B cell (primary cell): Measurements from ENCODE around the gene TUBA1C. TPM values are rescaled to one million over a fixed set of nuclear protein-coding genes. Genes with fewer than 3 reads are reported as not detected.
A peak's percentile ranks its signal among the peaks of the same experiment; 100 is the strongest.

ENCODE experiments used
- ATAC-seq: fragments of 200-7000 bp; cut with Tn5 transposase; one replicate; pipeline ENCODE4 v1.10.0; 2021; ENCODE audit warnings: low read depth, mild to moderate bottlenecking, moderate number of reproducible peaks, moderate library complexity
- CTCF ChIA-PET: fragments of 350-600 bp; sonication (Branson Sonifier 250); formaldehyde crosslinking; loops from one replicate; lab custom pipeline; 2021; ENCODE audit warnings: antibody characterized with exemption, inconsistent platforms; lab: Charles Lee
- POLR2A ChIA-PET: fragments of 350-600 bp; sonication (Branson Sonifier 250); formaldehyde crosslinking; loops from one replicate; lab custom pipeline; 2021; ENCODE audit warnings: antibody characterized with exemption; lab: Charles Lee
- DNase-seq: peaks from one replicate; pipeline ENCODE4 v3.0.0; 2013
- H2AFZ ChIP-seq: 2 replicates; pipeline ENCODE4 v1.6.1; 2012; ENCODE audit warnings: mild to moderate bottlenecking, low read depth, low read length; ENCODE audit not compliant: insufficient read depth, poor library complexity, severe bottlenecking
- H3K27ac ChIP-seq, 2 donors: 1 replicate in 1 of 2; 2 replicates in 1 of 2; pipeline ENCODE4 v1.5.1; 2012 to 2013; ENCODE audit warnings: low read length in 2 of 2, mild to moderate bottlenecking in 2 of 2, moderate library complexity in 1 of 2
- H3K27me3 ChIP-seq, 4 experiments: fragments of 200-600 bp in 1 of 4; sonication (generic) in 1 of 4; replicated peaks in 1 of 4; 1 replicate in 2 of 4; 2 replicates in 2 of 4; pipeline versions ENCODE4 v1.6.1 to v1.7.0; 2013 to 2016; ENCODE audit warnings: low read length in 3 of 4, mild to moderate bottlenecking in 2 of 4, mixed read lengths in 1 of 4, moderate library complexity in 1 of 4; ENCODE audit not compliant: insufficient read depth in 4 of 4, control insufficient read depth in 3 of 4; ENCODE audit errors: control extremely low read depth in 1 of 4
- H3K36me3 ChIP-seq, 2 experiments: replicated peaks in 1 of 2; 1 replicate in 1 of 2; 2 replicates in 1 of 2; pipeline versions ENCODE4 v1.6.1 to v1.7.1; 2013; ENCODE audit warnings: low read length in 1 of 2; ENCODE audit not compliant: insufficient read depth in 2 of 2, control insufficient read depth in 1 of 2; ENCODE audit errors: control extremely low read depth in 1 of 2, extremely low read depth in 1 of 2
- H3K4me1 ChIP-seq, 2 donors: fragments of 200-600 bp in 1 of 2; sonication (generic) in 1 of 2; 1 replicate in 1 of 2; 2 replicates in 1 of 2; pipeline versions ENCODE4 v1.5.1 to v1.6.1; 2013 to 2017; ENCODE audit warnings: low read length in 2 of 2; ENCODE audit not compliant: control insufficient read depth in 2 of 2, insufficient read depth in 2 of 2
- H3K4me2 ChIP-seq: replicated peaks from 2 replicates; pipeline ENCODE3; 2012; ENCODE audit warnings: mild to moderate bottlenecking, low read depth, low read length; ENCODE audit not compliant: poor library complexity, severe bottlenecking
- H3K4me3 ChIP-seq, 5 experiments: fragments of 200-600 bp in 1 of 5; sonication (generic) in 1 of 5; 1 replicate in 3 of 5; 2 replicates in 2 of 5; pipeline versions ENCODE4 v1.5.1 to v1.7.0; 2011 to 2016; ENCODE audit warnings: low read length in 4 of 5, mild to moderate bottlenecking in 4 of 5, low read depth in 2 of 5, control low read depth in 1 of 5, moderate library complexity in 1 of 5; ENCODE audit not compliant: insufficient read depth in 1 of 5; ENCODE audit errors: control extremely low read depth in 1 of 5, extremely low read depth in 1 of 5
- H3K79me2 ChIP-seq: fragments of 200-600 bp; sonication (generic); one replicate; pipeline ENCODE4 v1.6.0; 2016; ENCODE audit warnings: low read length; ENCODE audit not compliant: control insufficient read depth, insufficient read depth
- H3K9ac ChIP-seq: fragments of 200-600 bp; sonication (generic); 2 replicates; pipeline ENCODE4 v1.6.1; 2017; ENCODE audit warnings: mild to moderate bottlenecking, low read length, moderate library complexity
- H3K9me3 ChIP-seq, 3 donors: one replicate each; pipeline versions ENCODE4 v1.6.1 to v1.7.1; 2013; ENCODE audit warnings: low read length in 2 of 3; ENCODE audit not compliant: control insufficient read depth in 2 of 3, insufficient read depth in 1 of 3; ENCODE audit errors: control extremely low read depth in 1 of 3
- H4K20me1 ChIP-seq: 2 replicates; pipeline ENCODE4 v1.6.0; 2012; ENCODE audit warnings: mild to moderate bottlenecking, low read length; ENCODE audit not compliant: insufficient read depth, control insufficient read depth, poor library complexity, severe bottlenecking
- H3K27ac Mint-ChIP-seq: one replicate; pipeline ENCODE4 v1.8.0; 2021; ENCODE audit warnings: mixed read lengths
- H3K27me3 Mint-ChIP-seq: one replicate; pipeline ENCODE4 v1.8.0; 2021; ENCODE audit warnings: mixed read lengths
- H3K4me1 Mint-ChIP-seq: one replicate; pipeline ENCODE4 v1.8.0; 2021; ENCODE audit warnings: mixed read lengths
- H3K4me3 Mint-ChIP-seq: one replicate; pipeline ENCODE4 v1.8.0; 2021; ENCODE audit warnings: mixed read lengths
- H3K9me3 Mint-ChIP-seq: one replicate; pipeline ENCODE4 v1.8.0; 2022; ENCODE audit warnings: mixed read lengths; ENCODE audit not compliant: insufficient read depth
- CTCF ChIP-seq: fragments of 200-600 bp; IDR thresholded peaks from one replicate; pipeline ENCODE4 v1.8.0; 2022; ENCODE audit warnings: antibody characterized with exemption, mild to moderate bottlenecking
- EZH2 ChIP-seq: IDR thresholded peaks from 2 replicates; pipeline ENCODE4 v1.6.1; 2012; ENCODE audit warnings: borderline replicate concordance, low read depth, mild to moderate bottlenecking, moderate library complexity, low read length; ENCODE audit not compliant: insufficient read depth, poor library complexity, severe bottlenecking
- WGBS: methylation state at CpG from one replicate; pipeline ENCODE4 v1.1.5; 2013; ENCODE audit warnings: missing lambda C conversion rate; ENCODE audit not compliant: insufficient coverage; 5-methylcytosine and 5-hydroxymethylcytosine counted together
- intact Hi-C: fragments of 100-400 bp; cut with micrococcal nuclease; formaldehyde crosslinking; loops from one replicate; pipeline ENCODE4 v1.10.0; 2022
- polyA plus RNA-seq: library from polyadenylated mRNA; depleted of rRNA; stranded (reverse); fragments of >200 nt; gene quantifications from 2 replicates; pipeline ENCODE4 v1.2.3, GENCODE V29; 2012
- total RNA-seq, 2 donors: library from RNA; stranded (reverse); fragments of 120-200 nt in 1 of 2; gene quantifications; 1 replicate in 1 of 2; 2 replicates in 1 of 2; pipeline versions ENCODE4 v1.2.3 to v1.2.4, GENCODE V29; 2013 to 2022

Gene TUBA1C
- total and polyA plus RNA-seq, 2 donors (not counting 1 experiment from before 2014, with no cell fraction given) = 34.9 to 121 TPM

DNA sequence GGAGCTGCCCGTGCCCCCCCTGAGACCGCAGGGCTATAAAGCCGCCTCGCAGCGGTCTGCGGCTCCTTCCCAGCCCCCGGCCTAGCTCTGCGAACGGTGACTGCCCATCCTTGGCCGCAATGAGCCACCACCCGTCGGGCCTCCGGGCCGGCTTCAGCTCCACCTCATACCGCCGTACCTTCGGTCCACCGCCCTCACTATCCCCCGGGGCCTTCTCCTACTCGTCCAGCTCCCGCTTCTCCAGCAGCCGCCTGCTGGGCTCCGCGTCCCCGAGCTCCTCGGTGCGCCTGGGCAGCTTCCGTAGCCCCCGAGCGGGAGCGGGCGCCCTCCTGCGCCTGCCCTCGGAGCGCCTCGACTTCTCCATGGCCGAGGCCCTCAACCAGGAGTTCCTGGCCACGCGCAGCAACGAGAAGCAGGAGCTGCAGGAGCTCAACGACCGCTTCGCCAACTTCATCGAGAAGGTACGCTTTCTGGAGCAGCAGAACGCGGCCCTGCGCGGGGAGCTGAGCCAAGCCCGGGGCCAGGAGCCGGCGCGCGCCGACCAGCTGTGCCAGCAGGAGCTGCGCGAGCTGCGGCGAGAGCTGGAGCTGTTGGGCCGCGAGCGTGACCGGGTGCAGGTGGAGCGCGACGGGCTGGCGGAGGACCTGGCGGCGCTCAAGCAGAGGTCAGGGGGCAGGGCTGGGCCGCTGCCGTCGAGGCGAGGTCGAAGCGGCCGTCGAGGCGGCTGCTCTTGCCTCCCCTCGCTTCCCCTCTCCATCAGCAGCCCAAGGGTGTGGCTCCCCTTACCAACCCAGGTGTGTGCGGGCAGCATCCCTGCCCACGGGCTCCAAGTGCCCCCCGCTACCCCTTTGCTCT, 30.4 kb downstream of the TUBA1C start, which contains the start of gene PRPH:
TSS of gene PRPH (plus strand) at position 66 of the 855 bp plus-strand sequence. CDS start at position 120, 54 bp downstream.
- Mint-ChIP-seq H3K4me1 (peaks cover 27% of the 10 kb centered on the region), H3K4me3 (peak within 1 kb of the TSS; percentile 79), H3K9me3 (no peaks in the 10 kb centered on the region), H3K27ac (no peak within 1 kb of the TSS), H3K27me3 (peaks cover 46% of the 10 kb centered on the region)
- peak; percentile 54 for DNase-seq
- POLR2A ChIA-PET = interaction anchor here (0.6 to 1.5 kb wide), 3 partner anchors 30 to 56 kb away, joined by 3 to 7 read pairs (median 4); partner anchors contain the start of gene TUBA1C
- no peak for TF ChIP-seq CTCF
- TF ChIP-seq EZH2 = no peak
- Histone ChIP-seq H3K9me3 (peaks cover 0 to 18% (median 0%) of the 10 kb centered on the region in 3 donors), H3K9ac (no peak within 1 kb of the TSS), H3K27me3 (peaks cover 0 to 59% (median 33%) of the 10 kb centered on the region in 4 experiments), H3K27ac (no peak within 1 kb of the TSS), H3K4me2 (peak within 1 kb of the TSS; percentile 81), H3K79me2 (no peaks in the 10 kb centered on the region), H2AFZ (peak within 1 kb of the TSS; percentile 23), H3K36me3 (no peaks in the 10 kb centered on the region), H4K20me1 (no peaks in the 10 kb centered on the region), H3K4me3 (no peak within 1 kb of the TSS), H3K4me1 (peaks cover 30 to 40% of the 10 kb centered on the region in 2 donors)
- intact Hi-C loops = no loop called here
- 6% methylated on average over 79 of the region's 82 CpGs for WGBS
- CTCF ChIA-PET = interaction anchor here (0.8 to 13.4 kb wide), 11 partner anchors 17 to 219 kb away, joined by 3 to 125 read pairs (median 6); partner anchors contain the start of genes C1QL4, DNAJC22 and TROAP
- no peak for ATAC-seq
